KMS-11 (cell line): ENCODE data around the gene CTF1.

ENCODE experiments used
- H2AFZ ChIP-seq: fragments of 200-600 bp; sonication (generic); 2 replicates; pipeline ENCODE4 v1.6.1; 2016; ENCODE audit warnings: antibody characterized with exemption, mixed run types, low read depth
- H3K27ac ChIP-seq: fragments of 200-600 bp; sonication (generic); 2 replicates; pipeline ENCODE4 v1.6.1; 2016; ENCODE audit warnings: mild to moderate bottlenecking, mixed run types
- H3K27me3 ChIP-seq: fragments of 200-600 bp; sonication (generic); 2 replicates; pipeline ENCODE4 v1.6.1; 2017; ENCODE audit warnings: mild to moderate bottlenecking, low read depth, mixed run types, moderate library complexity; ENCODE audit not compliant: insufficient read depth
- H3K36me3 ChIP-seq: fragments of 200-600 bp; sonication (generic); 2 replicates; pipeline ENCODE4 v1.6.1; 2017; ENCODE audit warnings: mild to moderate bottlenecking, mixed run types; ENCODE audit not compliant: insufficient read depth
- H3K4me1 ChIP-seq: fragments of 200-600 bp; sonication (generic); 2 replicates; pipeline ENCODE4 v1.6.1; 2016; ENCODE audit warnings: mild to moderate bottlenecking, low read depth, mixed run types; ENCODE audit not compliant: poor library complexity, severe bottlenecking
- H3K4me2 ChIP-seq: fragments of 200-600 bp; sonication (generic); 2 replicates; pipeline ENCODE4 v1.7.0; 2016; ENCODE audit warnings: mild to moderate bottlenecking, mixed run types
- H3K4me3 ChIP-seq: fragments of 200-600 bp; sonication (generic); IDR thresholded peaks from 2 replicates; pipeline ENCODE4 v1.6.1; 2017; ENCODE audit warnings: low read depth, low read length, mixed read lengths; ENCODE audit not compliant: insufficient read depth
- H3K79me2 ChIP-seq: fragments of 200-600 bp; sonication (generic); 2 replicates; pipeline ENCODE4 v1.6.1; 2016; ENCODE audit warnings: low read depth, mixed run types; ENCODE audit not compliant: insufficient read depth
- H3K9ac ChIP-seq: fragments of 200-600 bp; sonication (generic); 2 replicates; pipeline ENCODE4 v1.6.1; 2016; ENCODE audit warnings: mild to moderate bottlenecking, mixed run types
- H4K20me1 ChIP-seq: fragments of 200-600 bp; sonication (generic); 2 replicates; pipeline ENCODE4 v1.6.1; 2016; ENCODE audit warnings: mild to moderate bottlenecking, mixed run types; ENCODE audit not compliant: insufficient read depth
- TF ChIP-seq, protein P1 (sequence below): fragments of 200-600 bp; sonication (generic); conservative IDR thresholded peaks from 2 replicates; pipeline ENCODE4 v1.6.1; 2017; ENCODE audit warnings: low read depth, mild to moderate bottlenecking, antibody characterized with exemption, low read length, moderate library complexity, mixed read lengths

CTF1 gene, protein sequence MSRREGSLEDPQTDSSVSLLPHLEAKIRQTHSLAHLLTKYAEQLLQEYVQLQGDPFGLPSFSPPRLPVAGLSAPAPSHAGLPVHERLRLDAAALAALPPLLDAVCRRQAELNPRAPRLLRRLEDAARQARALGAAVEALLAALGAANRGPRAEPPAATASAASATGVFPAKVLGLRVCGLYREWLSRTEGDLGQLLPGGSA

DNA sequence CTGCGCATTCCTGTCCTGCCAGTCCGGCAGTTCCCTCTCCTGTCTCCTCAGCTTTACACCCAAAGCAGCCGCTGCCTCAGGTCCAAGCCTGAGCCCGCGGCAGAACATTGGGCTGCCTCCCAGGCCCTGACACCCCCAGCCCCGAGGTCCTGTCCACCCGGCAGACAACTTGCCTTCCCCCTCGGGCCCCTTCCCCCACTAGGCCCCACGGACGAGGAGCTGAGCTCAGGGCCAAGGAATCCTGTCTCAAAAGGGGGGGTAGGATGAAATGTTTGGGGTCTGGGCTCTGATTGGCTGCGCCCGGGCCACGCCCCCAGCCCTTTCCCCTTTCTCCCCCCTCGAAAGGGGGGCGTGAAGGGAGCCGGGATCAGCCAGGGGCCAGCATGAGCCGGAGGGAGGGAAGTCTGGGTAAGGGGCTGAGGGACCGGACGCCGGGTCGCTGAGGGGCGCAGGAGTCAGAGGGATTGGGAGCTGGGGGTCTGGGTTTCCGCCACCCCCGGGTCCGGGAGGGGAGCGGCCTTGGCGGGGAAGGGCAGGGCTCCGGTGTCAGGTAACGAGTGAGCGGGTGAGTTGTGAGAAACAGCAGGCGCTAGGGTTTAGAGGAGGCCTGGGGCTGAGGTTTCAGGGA lies at the start of gene CTF1:
TSS of gene CTF1 (plus strand) at position 354 of the 628 bp plus-strand sequence. CDS start at position 384, 30 bp downstream.
- H3K4me3 ChIP-seq = no peak within 1 kb of the TSS
- H4K20me1 ChIP-seq = no peaks in the 10 kb centered on the region
- peaks cover 14% of the 10 kb centered on the region for H3K4me1 ChIP-seq
- no peak within 1 kb of the TSS for H3K27ac ChIP-seq
- TF ChIP-seq, protein P1, sequence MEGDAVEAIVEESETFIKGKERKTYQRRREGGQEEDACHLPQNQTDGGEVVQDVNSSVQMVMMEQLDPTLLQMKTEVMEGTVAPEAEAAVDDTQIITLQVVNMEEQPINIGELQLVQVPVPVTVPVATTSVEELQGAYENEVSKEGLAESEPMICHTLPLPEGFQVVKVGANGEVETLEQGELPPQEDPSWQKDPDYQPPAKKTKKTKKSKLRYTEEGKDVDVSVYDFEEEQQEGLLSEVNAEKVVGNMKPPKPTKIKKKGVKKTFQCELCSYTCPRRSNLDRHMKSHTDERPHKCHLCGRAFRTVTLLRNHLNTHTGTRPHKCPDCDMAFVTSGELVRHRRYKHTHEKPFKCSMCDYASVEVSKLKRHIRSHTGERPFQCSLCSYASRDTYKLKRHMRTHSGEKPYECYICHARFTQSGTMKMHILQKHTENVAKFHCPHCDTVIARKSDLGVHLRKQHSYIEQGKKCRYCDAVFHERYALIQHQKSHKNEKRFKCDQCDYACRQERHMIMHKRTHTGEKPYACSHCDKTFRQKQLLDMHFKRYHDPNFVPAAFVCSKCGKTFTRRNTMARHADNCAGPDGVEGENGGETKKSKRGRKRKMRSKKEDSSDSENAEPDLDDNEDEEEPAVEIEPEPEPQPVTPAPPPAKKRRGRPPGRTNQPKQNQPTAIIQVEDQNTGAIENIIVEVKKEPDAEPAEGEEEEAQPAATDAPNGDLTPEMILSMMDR = no peak
- H2AFZ ChIP-seq = peak within 1 kb of the TSS; percentile 89
- H3K4me2 ChIP-seq = peak within 1 kb of the TSS; percentile 31; the same call in 1 of the 2 replicates
- no peak within 1 kb of the TSS for H3K9ac ChIP-seq
- no peaks in the 10 kb centered on the region for H3K36me3 ChIP-seq
- H3K27me3 ChIP-seq = no peaks in the 10 kb centered on the region
- no peaks in the 10 kb centered on the region for H3K79me2 ChIP-seq

DNA sequence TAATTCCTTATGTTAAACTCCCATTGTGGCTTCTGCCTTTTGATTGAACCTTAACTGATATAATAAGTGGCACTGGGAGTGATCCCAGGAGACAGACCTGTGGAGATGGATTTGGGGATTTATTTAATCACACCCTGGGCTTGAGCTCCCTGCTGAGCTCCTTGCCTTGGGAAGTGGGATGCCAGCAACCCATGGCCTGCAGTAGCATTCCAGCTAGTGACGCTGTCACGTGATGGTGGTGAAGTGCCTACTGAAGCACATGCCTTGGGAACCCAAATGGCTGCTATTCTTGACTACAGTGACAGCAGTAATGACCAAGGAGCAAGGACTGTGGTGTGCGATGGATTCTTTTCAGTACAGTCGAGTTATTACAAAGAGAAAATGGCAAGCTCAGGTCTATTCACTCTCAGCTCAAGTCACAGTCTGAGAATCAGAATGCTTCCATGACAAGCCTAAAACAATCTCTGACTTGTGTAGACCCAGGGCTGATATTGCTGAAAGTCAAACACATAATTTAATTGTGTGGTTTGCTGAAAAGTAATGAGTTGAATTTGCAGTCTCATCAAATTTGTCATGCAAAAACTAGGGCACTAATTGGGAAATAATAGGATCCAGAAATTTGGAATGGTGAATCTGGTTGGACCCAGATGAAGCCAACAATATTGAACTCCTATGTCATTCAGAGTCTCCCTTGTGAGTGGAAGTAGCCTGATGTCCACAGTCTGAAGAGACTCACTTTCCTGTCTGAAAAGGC lies 49.6 kb upstream of the CTF1 start:
- Histone ChIP-seq H4K20me1 (no peaks in the 10 kb centered on the region), H3K4me2 (no peak overlapping the region), H3K27me3 (no peaks in the 10 kb centered on the region), H3K4me3 (no peak overlapping the region), H3K79me2 (no peaks in the 10 kb centered on the region), H3K4me1 (peaks cover 6% of the 10 kb centered on the region), H2AFZ (no peak overlapping the region), H3K9ac (no peak overlapping the region), H3K36me3 (no peaks in the 10 kb centered on the region), H3K27ac (no peak overlapping the region)
- TF ChIP-seq, protein P1 = no peak

DNA sequence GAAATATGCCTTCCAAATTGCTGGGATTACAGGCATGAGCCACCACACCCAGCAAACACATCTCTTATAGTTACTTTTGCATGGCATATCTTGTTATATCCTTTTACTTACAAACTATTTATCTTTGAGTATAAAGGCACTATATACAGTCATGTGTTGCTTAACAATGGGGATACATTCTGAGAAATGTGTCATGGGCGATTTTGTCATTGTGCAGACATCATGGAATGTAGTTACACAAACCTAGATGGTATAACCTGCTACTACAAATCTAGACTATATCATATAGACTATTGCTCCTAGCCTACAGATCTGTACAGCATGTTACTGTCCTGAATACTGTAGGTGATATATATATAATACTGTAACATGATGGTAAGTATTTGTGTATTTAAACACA lies 46.2 kb upstream of the CTF1 start:
- Histone ChIP-seq H3K27ac (no peak overlapping the region), H4K20me1 (no peaks in the 10 kb centered on the region), H2AFZ (no peak overlapping the region), H3K4me3 (no peak overlapping the region), H3K4me2 (no peak overlapping the region), H3K27me3 (no peaks in the 10 kb centered on the region), H3K4me1 (peaks cover under 1% of the 10 kb centered on the region), H3K9ac (no peak overlapping the region), H3K36me3 (no peaks in the 10 kb centered on the region), H3K79me2 (no peaks in the 10 kb centered on the region)
- TF ChIP-seq, protein P1 = no peak

DNA sequence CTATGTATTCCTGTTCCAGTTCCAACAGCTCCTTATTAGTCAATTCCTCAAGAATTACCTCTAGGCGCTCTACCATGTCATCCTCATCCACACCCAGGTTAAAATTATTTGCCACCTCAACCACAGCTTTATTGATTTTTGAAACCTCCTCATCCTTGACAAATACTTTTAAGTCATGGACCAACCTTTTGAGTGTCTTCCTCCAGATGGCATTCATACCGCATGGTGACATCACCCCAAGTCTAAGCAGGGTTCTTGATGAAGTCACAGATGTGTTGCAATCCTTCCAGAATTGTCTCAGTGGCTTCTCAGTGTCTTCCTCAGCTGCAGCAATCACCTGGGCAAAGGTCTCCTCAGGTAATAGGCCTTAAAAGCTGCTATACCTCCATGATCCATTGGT lies 42.7 kb upstream of the CTF1 start:
- H2AFZ ChIP-seq = no peak overlapping the region
- no peak overlapping the region for H3K9ac ChIP-seq
- no peak overlapping the region for H3K4me2 ChIP-seq
- H4K20me1 ChIP-seq = no peaks in the 10 kb centered on the region
- H3K79me2 ChIP-seq = no peaks in the 10 kb centered on the region
- no peaks in the 10 kb centered on the region for H3K36me3 ChIP-seq
- H3K27ac ChIP-seq = no peak overlapping the region
- no peaks in the 10 kb centered on the region for H3K4me1 ChIP-seq
- TF ChIP-seq, protein P1 = no peak
- H3K4me3 ChIP-seq = no peak overlapping the region
- H3K27me3 ChIP-seq = no peaks in the 10 kb centered on the region
